C4-2B (cell line): ENCODE measurements around the gene NSUN5.

ENCODE experiments used
- H3K27ac ChIP-seq: fragments of 450-650 bp; 2 replicates; pipeline ENCODE4 v1.5.1; 2017
- ZFX ChIP-seq: fragments of 450-650 bp; IDR thresholded peaks from 2 replicates; pipeline ENCODE4 v1.6.1; 2017
- TF ChIP-seq, protein P1 (sequence below): fragments of 450-650 bp; conservative IDR thresholded peaks from 2 replicates; pipeline ENCODE4 v1.5.1; 2017; ENCODE audit warnings: mild to moderate bottlenecking

NSUN5 gene

GRCh38 chr7:73350306-73351068 is 41.9 kb upstream of the NSUN5 start:
- TF ChIP-seq, protein P1, sequence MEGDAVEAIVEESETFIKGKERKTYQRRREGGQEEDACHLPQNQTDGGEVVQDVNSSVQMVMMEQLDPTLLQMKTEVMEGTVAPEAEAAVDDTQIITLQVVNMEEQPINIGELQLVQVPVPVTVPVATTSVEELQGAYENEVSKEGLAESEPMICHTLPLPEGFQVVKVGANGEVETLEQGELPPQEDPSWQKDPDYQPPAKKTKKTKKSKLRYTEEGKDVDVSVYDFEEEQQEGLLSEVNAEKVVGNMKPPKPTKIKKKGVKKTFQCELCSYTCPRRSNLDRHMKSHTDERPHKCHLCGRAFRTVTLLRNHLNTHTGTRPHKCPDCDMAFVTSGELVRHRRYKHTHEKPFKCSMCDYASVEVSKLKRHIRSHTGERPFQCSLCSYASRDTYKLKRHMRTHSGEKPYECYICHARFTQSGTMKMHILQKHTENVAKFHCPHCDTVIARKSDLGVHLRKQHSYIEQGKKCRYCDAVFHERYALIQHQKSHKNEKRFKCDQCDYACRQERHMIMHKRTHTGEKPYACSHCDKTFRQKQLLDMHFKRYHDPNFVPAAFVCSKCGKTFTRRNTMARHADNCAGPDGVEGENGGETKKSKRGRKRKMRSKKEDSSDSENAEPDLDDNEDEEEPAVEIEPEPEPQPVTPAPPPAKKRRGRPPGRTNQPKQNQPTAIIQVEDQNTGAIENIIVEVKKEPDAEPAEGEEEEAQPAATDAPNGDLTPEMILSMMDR: no peak
- TF ChIP-seq ZFX: no peak
- no peak overlapping the region for H3K27ac ChIP-seq

DNA sequence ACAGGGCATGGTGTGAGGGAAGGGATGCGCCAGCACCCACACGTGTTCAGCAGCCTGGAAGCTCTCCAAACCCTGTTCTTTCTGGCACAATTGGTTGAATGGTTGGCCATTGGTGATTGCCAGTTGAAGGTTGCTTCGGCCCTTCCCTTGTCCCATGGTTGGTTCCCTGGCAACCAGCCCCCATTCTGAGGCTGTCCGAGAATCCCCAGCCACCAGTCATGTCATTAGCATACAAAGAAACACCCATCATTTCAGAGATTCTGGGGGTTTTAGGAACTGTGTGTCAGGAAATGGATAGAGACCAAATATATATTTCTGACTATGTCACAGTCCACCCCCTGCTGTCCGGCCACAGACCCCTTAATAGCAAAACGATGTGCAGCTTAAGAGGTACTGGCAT is 41.1 kb upstream of the NSUN5 start:
- TF ChIP-seq ZFX: no peak
- TF ChIP-seq, protein P1: no peak
- H3K27ac ChIP-seq: no peak overlapping the region

DNA sequence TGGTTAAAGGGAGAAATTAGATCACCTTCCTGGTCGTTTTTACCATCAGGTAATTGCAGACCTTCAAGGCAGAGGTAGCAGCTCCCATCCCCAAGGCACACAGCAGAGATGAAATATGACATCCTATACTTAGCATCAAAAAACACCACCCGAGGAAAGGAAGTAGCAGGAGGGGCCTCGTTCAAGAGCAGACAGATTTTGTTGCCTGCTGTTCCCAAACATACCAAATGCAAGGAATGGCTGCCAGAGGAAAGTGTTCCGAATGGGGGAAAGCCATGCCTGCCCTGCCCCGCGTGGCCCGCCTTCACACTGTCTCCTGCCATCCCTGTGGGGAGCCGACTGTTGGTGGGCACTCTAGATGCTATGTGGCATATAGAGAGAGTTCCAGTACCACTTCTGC is 37.3 kb upstream of the NSUN5 start:
- no peak overlapping the region for H3K27ac ChIP-seq
- TF ChIP-seq, protein P1: no peak
- TF ChIP-seq ZFX: no peak

DNA sequence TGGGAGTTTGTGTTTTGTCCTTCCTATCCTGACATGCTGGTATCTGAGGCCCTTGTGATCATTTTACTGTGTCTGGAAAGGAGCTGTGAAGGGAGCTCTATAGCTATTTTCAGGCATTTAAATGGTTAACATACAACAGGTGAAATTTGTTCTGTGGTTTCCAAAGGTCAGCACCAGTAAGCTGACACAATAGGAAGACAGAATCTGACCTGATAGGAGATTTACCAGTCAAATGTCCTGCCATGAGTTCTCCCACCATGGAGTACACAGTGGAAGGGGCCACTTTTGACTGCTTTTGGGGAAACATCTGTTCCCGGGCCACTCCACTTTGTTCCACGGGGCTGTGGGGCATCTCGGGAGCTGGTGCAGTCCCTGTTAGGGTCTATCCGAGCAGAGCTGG is 36.9 kb upstream of the NSUN5 start:
- H3K27ac ChIP-seq: no peak overlapping the region
- TF ChIP-seq ZFX: no peak

- TF ChIP-seq, protein P1: no peak
- TF ChIP-seq ZFX: no peak
- H3K27ac ChIP-seq: no peak overlapping the region
Observed at GRCh38 chr7:73343671-73344380, 35.2 kb upstream of the NSUN5 start.

DNA sequence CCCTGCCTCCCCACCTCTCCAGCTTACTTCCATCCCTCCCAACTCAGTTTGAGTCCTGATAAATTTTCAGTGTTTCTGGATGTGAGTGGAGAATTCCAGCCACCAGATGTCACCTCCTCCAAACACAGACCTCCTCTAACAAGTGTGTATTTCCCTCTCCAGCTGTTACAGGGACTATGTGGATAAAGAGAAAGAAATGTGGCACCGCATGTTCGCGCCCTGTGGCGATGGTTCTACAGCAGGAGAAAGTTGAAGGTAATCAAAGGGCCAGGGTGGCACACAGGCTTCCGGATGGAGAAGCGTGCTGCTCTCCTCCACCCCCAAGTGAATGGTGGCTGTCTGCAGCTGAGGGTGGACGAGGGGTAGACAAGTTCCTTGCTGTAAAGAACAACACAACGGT is 34.0 kb upstream of the NSUN5 start:
- H3K27ac ChIP-seq: no peak overlapping the region
- TF ChIP-seq ZFX: no peak
- TF ChIP-seq, protein P1: no peak

DNA sequence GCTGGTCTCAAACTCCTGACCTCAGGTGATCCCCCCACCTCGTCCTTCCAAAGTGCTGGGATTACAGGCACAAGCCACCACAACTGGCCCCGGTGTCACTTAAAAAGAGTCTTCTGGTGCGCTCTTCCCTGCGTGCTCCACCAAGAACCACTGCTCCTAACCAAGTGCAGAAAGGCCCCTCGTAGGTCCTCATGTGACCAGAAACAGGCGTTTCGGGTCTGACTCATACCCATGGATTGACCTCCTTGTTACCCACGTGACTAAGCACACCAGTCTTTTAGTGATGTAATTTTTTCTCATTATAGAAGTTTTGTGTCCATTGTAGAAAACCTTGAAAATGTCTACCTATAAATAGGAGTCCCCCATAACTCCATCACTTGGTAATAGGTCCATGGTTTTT is 33.3 kb upstream of the NSUN5 start:
- no peak for TF ChIP-seq ZFX
- TF ChIP-seq, protein P1: no peak
- H3K27ac ChIP-seq: no peak overlapping the region

- TF ChIP-seq, protein P1: no peak
- no peak for TF ChIP-seq ZFX
- H3K27ac ChIP-seq: no peak overlapping the region
Observed at GRCh38 chr7:73340514-73340913, 31.9 kb upstream of the NSUN5 start.
